A549 (cell line): ENCODE results near the gene CIAPIN1. TPM values are rescaled to one million over a fixed set of nuclear protein-coding genes. Genes with fewer than 3 reads are reported as not detected.

ENCODE experiments used
- ATAC-seq, 2 experiments: fragments of 200-7000 bp in 1 of 2; fragments of >200 bp in 1 of 2; cut with Nextera tagmentation in 1 of 2; cut with Tn5 transposase in 1 of 2; 3 replicates each; pipeline versions ENCODE4 v1.8.0 to v1.9.1; 2018 to 2020; ENCODE audit warnings: mild to moderate bottlenecking in 1 of 2, moderate library complexity in 1 of 2
- CTCF ChIA-PET: fragments of 300-600 bp; sonication (Branson Sonifier 250); formaldehyde crosslinking; extraction: SDS; loops from one replicate; lab custom pipeline; 2021; ENCODE audit warnings: antibody characterized with exemption, inconsistent platforms; lab: Yijun Ruan, JAX
- POLR2A ChIA-PET: fragments of 350-600 bp; formaldehyde crosslinking; extraction: SDS; loops from one replicate; lab custom pipeline; 2021; ENCODE audit warnings: antibody characterized with exemption, inconsistent platforms; lab: Yijun Ruan, JAX
- DNase-seq, 2 experiments: peaks; one replicate each; pipeline versions ENCODE4 v3.0.0 to v3.0.0-alpha.2; 2011 to 2016; ENCODE audit warnings: low read depth in 1 of 2, low spot score in 1 of 2
- FAIRE-seq: peaks from 2 replicates; lab custom pipeline; 2011; peaks lifted over from hg19 to GRCh38; lab: Jason Lieb, UNC
- H3K27ac ChIP-seq, 2 experiments: fragments of >200 bp; sonication (Bioruptor Twin); formaldehyde crosslinking; 3 replicates each; pipeline ENCODE4 v1.5.1; 2016 to 2017
- H3K4me1 ChIP-seq: fragments of >200 bp; sonication (Bioruptor Twin); formaldehyde crosslinking; 3 replicates; pipeline ENCODE4 v1.6.1; 2016
- H3K4me2 ChIP-seq: fragments of >200 bp; sonication (Bioruptor Twin); formaldehyde crosslinking; 3 replicates; pipeline ENCODE4 v1.6.1; 2016
- H3K4me3 ChIP-seq: fragments of >200 bp; sonication (Bioruptor Twin); formaldehyde crosslinking; 3 replicates; pipeline ENCODE4 v1.5.1; 2016
- H3K9me3 ChIP-seq: fragments of >200 bp; sonication (Bioruptor Twin); formaldehyde crosslinking; 3 replicates; pipeline ENCODE4 v1.6.1; 2016
- BCL3 ChIP-seq: fragments of >200 bp; sonication (Bioruptor Twin); formaldehyde crosslinking; IDR thresholded peaks from 3 replicates; pipeline ENCODE4 v1.6.1; 2016
- BHLHE40 ChIP-seq: IDR thresholded peaks from 2 replicates; pipeline ENCODE4 v1.6.1; 2012; ENCODE audit warnings: low read depth, low read length, inconsistent platforms
- CBX8 ChIP-seq: fragments of 200-600 bp; sonication (generic); IDR thresholded peaks from 2 replicates; pipeline ENCODE4 v1.6.1; 2016
- CHD4 ChIP-seq: fragments of 200-600 bp; sonication (generic); IDR thresholded peaks from 2 replicates; pipeline ENCODE4 v1.6.1; 2016; ENCODE audit warnings: antibody characterized with exemption, mild to moderate bottlenecking, borderline replicate concordance
- FOSL2 ChIP-seq, 2 experiments: fragments of 450-650 bp in 1 of 2; fragments of >200 bp in 1 of 2; sonication (Bioruptor Twin) in 1 of 2; formaldehyde crosslinking; IDR thresholded peaks; 2 replicates each; pipeline versions ENCODE4 v1.5.0 to v1.6.1; 2016 to 2020; ENCODE audit warnings: mild to moderate bottlenecking in 1 of 2, moderate library complexity in 1 of 2
- HEYL ChIP-seq: fragments of 250-450 bp; sonication (Bioruptor Pico); IDR thresholded peaks from 2 replicates; pipeline ENCODE4 v1.8.0; 2021; ENCODE audit warnings: mild to moderate bottlenecking, moderate library complexity
- HOXB13 ChIP-seq: fragments of 250-450 bp; sonication (Bioruptor Pico); IDR thresholded peaks from 2 replicates; pipeline ENCODE4 v1.5.0; 2020; ENCODE audit warnings: low read depth, mild to moderate bottlenecking, moderate library complexity
- JUN ChIP-seq, 2 experiments: fragments of >200 bp; sonication (Bioruptor Twin); formaldehyde crosslinking; IDR thresholded peaks; 2 replicates in 1 of 2; 3 replicates in 1 of 2; pipeline ENCODE4 v1.6.1; 2016 to 2017
- JUNB ChIP-seq: fragments of >200 bp; sonication (Bioruptor Twin); formaldehyde crosslinking; IDR thresholded peaks from 2 replicates; pipeline ENCODE4 v1.6.1; 2016
- KDM5A ChIP-seq: fragments of 200-600 bp; sonication (generic); IDR thresholded peaks from 2 replicates; pipeline ENCODE4 v1.6.1; 2016; ENCODE audit warnings: antibody characterized with exemption, mild to moderate bottlenecking
- MAZ ChIP-seq: fragments of 150-350 bp; IDR thresholded peaks from 2 replicates; pipeline ENCODE4 v1.6.1; 2014; ENCODE audit warnings: antibody characterized with exemption, low read depth, low read length, borderline replicate concordance
- MYC ChIP-seq: IDR thresholded peaks from 2 replicates; pipeline ENCODE4 v1.6.1; 2012; ENCODE audit warnings: mild to moderate bottlenecking, inconsistent platforms, low read length, improper control_type of control experiment, borderline replicate concordance
- NPAS2 ChIP-seq: fragments of 250-450 bp; sonication (Bioruptor Pico); IDR thresholded peaks from 2 replicates; pipeline ENCODE4 v1.8.0; 2022; ENCODE audit warnings: mild to moderate bottlenecking, moderate library complexity, borderline replicate concordance
- NR3C1 ChIP-seq: fragments of >200 bp; sonication (Bioruptor Twin); formaldehyde crosslinking; IDR thresholded peaks from 3 replicates; pipeline ENCODE4 v1.6.1; 2017
- RAD21 ChIP-seq, 2 experiments: fragments of >200 bp in 1 of 2; sonication (Bioruptor Twin) in 1 of 2; formaldehyde crosslinking in 1 of 2; IDR thresholded peaks in 1 of 2; conservative IDR thresholded peaks in 1 of 2; 2 replicates in 1 of 2; 3 replicates in 1 of 2; pipeline ENCODE4 v1.6.1; 2012 to 2018; ENCODE audit warnings: inconsistent platforms in 1 of 2
- RARB ChIP-seq: fragments of 250-450 bp; sonication (Bioruptor Pico); IDR thresholded peaks from 2 replicates; pipeline ENCODE4 v1.8.0; 2021; ENCODE audit warnings: mild to moderate bottlenecking, moderate library complexity
- SMC3 ChIP-seq: fragments of >200 bp; sonication (Bioruptor Twin); formaldehyde crosslinking; IDR thresholded peaks from 3 replicates; pipeline ENCODE4 v1.6.1; 2018; ENCODE audit warnings: inconsistent platforms
- USF2 ChIP-seq: fragments of 450-650 bp; IDR thresholded peaks from 2 replicates; pipeline ENCODE4 v1.6.1; 2014; ENCODE audit warnings: antibody characterized with exemption
- ZNF302 ChIP-seq: fragments of 250-450 bp; sonication (Bioruptor Pico); IDR thresholded peaks from 2 replicates; pipeline ENCODE4 v1.9.0; 2021; ENCODE audit warnings: inconsistent platforms, mild to moderate bottlenecking, moderate library complexity
- ZSCAN20 ChIP-seq: fragments of 250-450 bp; sonication (Bioruptor Pico); IDR thresholded peaks from 2 replicates; pipeline ENCODE4 v1.8.0; 2022; ENCODE audit warnings: mild to moderate bottlenecking, moderate library complexity
- WGBS: methylation state at CpG from one replicate; pipeline ENCODE4 v1.1.6; 2017; ENCODE audit errors: missing lambda C conversion rate; 5-methylcytosine and 5-hydroxymethylcytosine counted together
- polyA plus RNA-seq, 4 experiments: library from polyadenylated mRNA; depleted of rRNA in 3 of 4; stranded (reverse); fragments of >200 nt; fragmentation: RNase III in 1 of 4; extraction: RNeasy Plus Mini Kit Qiagen cat#74134 plus additional on column Dnase treatment in 1 of 4; gene quantifications; 2 replicates in 3 of 4; 3 replicates in 1 of 4; pipeline ENCODE4 v1.2.3, GENCODE V29; 2011 to 2017
- TF ChIP-seq, protein P1 (sequence below): IDR thresholded peaks from 2 replicates; pipeline ENCODE4 v1.6.1; 2012

CIAPIN1 gene
- polyA plus RNA-seq, 2 of the 4 experiments (the other 2 are of a cell fraction): 71.5 to 101 TPM

DNA sequence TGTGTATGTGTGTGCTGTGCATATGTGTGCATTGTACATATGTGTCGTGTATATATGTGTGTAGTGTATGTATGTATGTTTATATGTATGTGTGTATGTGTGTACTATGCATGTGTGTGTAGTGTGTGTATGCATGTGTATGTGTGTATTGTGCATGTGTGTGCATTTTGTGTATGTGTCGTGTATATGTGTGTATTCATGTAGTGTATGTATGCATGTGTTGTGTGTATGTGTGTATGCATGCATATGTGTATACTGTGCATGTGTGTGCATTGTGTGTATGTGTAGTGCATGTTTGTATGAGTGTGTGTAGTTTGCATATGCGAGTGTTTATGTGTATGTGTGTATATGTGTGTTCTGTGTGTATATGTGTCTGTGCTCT, 58.1 kb downstream of the CIAPIN1 start:
- no peak overlapping the region for H3K4me2 ChIP-seq
- WGBS: 72% methylated on average over 3 of the region's 3 CpGs
- no peak for DNase-seq
- no peak for TF ChIP-seq SMC3
- no peak for TF ChIP-seq NR3C1
- no peak for TF ChIP-seq BCL3
- TF ChIP-seq, all 56 proteins: peak for 0
- Histone ChIP-seq H3K9me3 (no peaks in the 10 kb centered on the region), H3K4me1 (peaks cover 14% of the 10 kb centered on the region), H3K27ac (no peak overlapping the region), H3K4me3 (no peak overlapping the region)
- ATAC-seq (no peak), FAIRE-seq (no peak)
- ChIA-PET CTCF (no interaction called here), POLR2A (no interaction called here)

DNA sequence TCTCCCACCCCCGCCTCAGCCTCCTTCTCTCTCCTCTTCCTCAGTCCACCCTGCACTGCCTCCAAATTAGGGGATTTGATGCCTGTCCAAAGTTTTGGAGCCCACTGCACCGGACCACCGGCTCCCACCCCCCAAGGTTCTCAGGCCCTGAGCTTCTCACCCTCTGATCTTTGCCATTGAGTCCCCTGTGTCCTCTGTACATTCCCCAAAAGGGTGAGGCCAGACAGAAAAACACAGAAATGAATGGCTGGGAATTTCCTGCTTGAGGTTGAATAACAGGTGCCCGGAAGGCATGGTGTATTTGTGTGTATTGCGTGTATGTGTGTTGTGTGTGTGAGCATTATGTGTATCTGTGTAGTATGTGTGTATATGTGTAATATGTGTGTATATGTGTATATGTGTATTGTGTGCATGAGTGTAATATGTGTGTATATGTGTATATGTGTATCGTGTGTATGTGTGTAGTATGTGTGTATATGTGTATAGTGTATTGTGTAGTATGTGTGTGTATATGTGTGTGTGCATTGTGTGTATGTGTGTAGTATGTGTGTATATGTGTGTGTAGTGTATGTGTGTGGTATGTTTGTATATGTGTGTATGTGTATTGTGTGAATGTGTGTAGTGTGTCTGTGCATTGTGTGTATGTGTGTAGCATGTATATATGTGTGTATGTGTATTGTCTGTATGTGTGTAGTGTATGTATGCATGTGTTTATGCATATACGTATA, 58.7 kb downstream of the CIAPIN1 start:
- Histone ChIP-seq H3K4me2 (peak overlapping the region; percentile 45), H3K4me1 (peaks cover 20% of the 10 kb centered on the region), H3K27ac (peak overlapping the region; percentile 53 to 65; a peak in 4 of 6 replicates), H3K4me3 (no peak overlapping the region), H3K9me3 (no peaks in the 10 kb centered on the region)
- POLR2A ChIA-PET: no interaction called here
- CTCF ChIA-PET: interaction anchor here (0.9 to 1.3 kb wide), 2 partner anchors 29 to 69 kb away, joined by 3 to 4 read pairs; no protein-coding TSS in a partner anchor
- no peak; a peak in 1 of 6 replicates for ATAC-seq
- 18% methylated on average over 7 of the region's 7 CpGs for WGBS
- peak; percentile 39 for FAIRE-seq
- TF ChIP-seq MAZ: no peak
- TF ChIP-seq JUNB: no peak
- no peak for TF ChIP-seq JUN (IDR thresholded peaks at IDR 0.05)
- TF ChIP-seq KDM5A: no peak
- no peak for TF ChIP-seq RAD21 (conservative IDR thresholded peaks at IDR 0.05 in 1 of 2, IDR thresholded peaks at IDR 0.05 in 1 of 2)
- TF ChIP-seq ZSCAN20 (CRISPR knock-in tag): no peak
- TF ChIP-seq CHD4: no peak
- no peak for TF ChIP-seq RARB
- TF ChIP-seq ZNF302 (CRISPR knock-in tag): no peak
- no peak for TF ChIP-seq CBX8
- peak in 1 of 2 experiments; percentile 48 for DNase-seq

DNA sequence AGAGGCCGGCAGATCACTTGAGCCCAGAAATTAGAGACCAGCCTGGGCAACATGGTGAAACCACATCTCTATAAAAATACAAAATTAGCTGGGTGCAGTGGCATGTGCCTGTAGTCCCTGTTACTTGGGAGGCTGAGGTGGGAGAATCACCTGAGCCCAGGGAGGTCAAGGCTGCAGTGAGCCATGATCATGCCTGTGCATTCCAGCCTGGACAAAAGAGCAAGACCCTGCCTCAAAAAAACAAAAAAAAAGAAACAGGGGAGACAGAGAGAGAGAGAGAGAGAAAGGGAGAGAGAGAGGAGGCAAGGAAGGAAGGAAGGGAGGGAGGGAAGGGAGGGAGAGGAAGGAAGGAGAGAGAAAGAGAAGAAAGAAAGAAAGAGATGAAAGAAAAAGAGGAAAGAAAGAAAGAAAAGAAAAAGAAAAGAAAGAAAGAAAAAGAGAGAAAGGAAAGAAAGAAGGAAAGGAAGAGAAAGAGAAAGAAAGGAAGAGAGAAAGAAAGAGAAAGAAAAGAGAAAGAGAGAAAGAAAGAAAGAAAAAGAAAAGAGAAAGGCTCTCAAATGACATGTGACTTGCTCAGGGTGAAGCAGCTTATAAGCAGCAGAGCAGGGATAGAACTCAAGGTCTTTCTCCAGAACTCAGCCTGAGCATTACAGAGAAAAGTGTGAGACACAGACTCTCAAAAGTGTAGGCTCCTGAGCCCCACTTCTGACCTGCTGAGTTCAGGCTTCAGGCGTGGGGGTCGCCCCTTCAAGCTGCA, 59.4 kb downstream of the CIAPIN1 start:
- POLR2A ChIA-PET: no interaction called here

More for the DNA sequence above, 59.4 kb downstream of the CIAPIN1 start:
- peak overlapping the region; percentile 53 to 65; a peak in 4 of 6 replicates for H3K27ac ChIP-seq
- DNase-seq (no peak), FAIRE-seq (no peak), ATAC-seq (peak in 1 of 2 experiments; percentile 40; a peak in 2 of 6 replicates)
- CTCF ChIA-PET: interaction anchor here (0.9 to 1.5 kb wide), 4 partner anchors 9 to 68 kb away, joined by 3 to 4 read pairs (median 4); no protein-coding TSS in a partner anchor
- WGBS: 49% methylated on average over 3 of the region's 3 CpGs
- peak overlapping the region; percentile 45 for H3K4me2 ChIP-seq
- H3K4me3 ChIP-seq: no peak overlapping the region
- TF ChIP-seq FOSL2 (IDR thresholded peaks at IDR 0.05): no peak
- TF ChIP-seq FOSL2 (CRISPR knock-in tag; IDR thresholded peaks at IDR 0.05): no peak
- TF ChIP-seq ZNF302 (CRISPR knock-in tag): no peak
- TF ChIP-seq, protein P1, sequence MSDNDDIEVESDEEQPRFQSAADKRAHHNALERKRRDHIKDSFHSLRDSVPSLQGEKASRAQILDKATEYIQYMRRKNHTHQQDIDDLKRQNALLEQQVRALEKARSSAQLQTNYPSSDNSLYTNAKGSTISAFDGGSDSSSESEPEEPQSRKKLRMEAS: no peak
- no peak for TF ChIP-seq BHLHE40
- TF ChIP-seq USF2: no peak
- no peak for TF ChIP-seq ZSCAN20 (CRISPR knock-in tag)
- TF ChIP-seq CHD4: no peak
- TF ChIP-seq MYC: no peak
- no peak for TF ChIP-seq CBX8
- TF ChIP-seq NPAS2: no peak
- TF ChIP-seq HOXB13 (CRISPR knock-in tag): no peak
- TF ChIP-seq HEYL (CRISPR knock-in tag): no peak
- no peaks in the 10 kb centered on the region for H3K9me3 ChIP-seq
- H3K4me1 ChIP-seq: peaks cover 24% of the 10 kb centered on the region
